DND-41 (cell line): Measurements from ENCODE around the gene INF2.
"Not testable (repeated sequence)": the region's sequence is repeated elsewhere in the genome, so short reads cannot be mapped to it uniquely, and the experiment has no call there.

ENCODE experiments used
- ATAC-seq: fragments of 200-7000 bp; cut with Tn5 transposase; 3 replicates; pipeline ENCODE4 v1.9.1; 2021; ENCODE audit warnings: low read depth; ENCODE audit not compliant: insufficient read depth
- DNase-seq: peaks from one replicate; pipeline ENCODE4 v3.0.0-alpha.2; 2020
- H2AFZ ChIP-seq: 2 replicates; pipeline ENCODE4 v1.6.0; 2012; ENCODE audit warnings: low read depth, low read length
- H3K27ac ChIP-seq: 2 replicates; pipeline ENCODE4 v1.5.1; 2012; ENCODE audit warnings: low read length, inconsistent platforms
- H3K27me3 ChIP-seq: fragments of 200-600 bp; sonication (generic); 2 replicates; pipeline ENCODE4 v1.6.0; 2012; ENCODE audit warnings: low read length, mild to moderate bottlenecking, inconsistent platforms; ENCODE audit not compliant: insufficient read depth, poor library complexity
- H3K36me3 ChIP-seq: 2 replicates; pipeline ENCODE4 v1.5.1; 2012; ENCODE audit warnings: low read length, inconsistent platforms; ENCODE audit not compliant: insufficient read depth
- H3K4me1 ChIP-seq: 2 replicates; pipeline ENCODE4 v1.5.1; 2012; ENCODE audit warnings: mild to moderate bottlenecking, low read length; ENCODE audit not compliant: insufficient read depth
- H3K4me2 ChIP-seq: 2 replicates; pipeline ENCODE4 v1.6.0; 2012; ENCODE audit warnings: mild to moderate bottlenecking, moderate library complexity, low read length, inconsistent platforms; ENCODE audit not compliant: insufficient read depth
- H3K4me3 ChIP-seq, 2 experiments: fragments of 200-600 bp in 1 of 2; shearing (Covaris generic) in 1 of 2; 2 replicates each; pipeline ENCODE4 v1.5.1; 2012 to 2016; ENCODE audit warnings: inconsistent platforms in 2 of 2, low read length in 2 of 2, mild to moderate bottlenecking in 2 of 2, low read depth in 1 of 2, moderate library complexity in 1 of 2
- H3K79me2 ChIP-seq: 2 replicates; pipeline ENCODE4 v1.6.0; 2012; ENCODE audit warnings: low read length, inconsistent platforms; ENCODE audit not compliant: insufficient read depth
- H3K9ac ChIP-seq: 2 replicates; pipeline ENCODE4 v1.6.0; 2012; ENCODE audit warnings: low read depth, mild to moderate bottlenecking, inconsistent platforms, low read length, moderate library complexity
- H3K9me3 ChIP-seq: 2 replicates; pipeline ENCODE4 v1.5.1; 2012; ENCODE audit warnings: low read length, moderate library complexity, mild to moderate bottlenecking, inconsistent platforms; ENCODE audit not compliant: insufficient read depth, severe bottlenecking
- H4K20me1 ChIP-seq: 2 replicates; pipeline ENCODE4 v1.6.0; 2012; ENCODE audit warnings: low read length; ENCODE audit not compliant: insufficient read depth
- CTCF ChIP-seq: IDR thresholded peaks from 2 replicates; pipeline ENCODE4 v1.5.1; 2012; ENCODE audit warnings: borderline replicate concordance, low read length, moderate library complexity, mild to moderate bottlenecking; ENCODE audit not compliant: poor library complexity, severe bottlenecking; ENCODE audit errors: extremely low read depth
- EZH2 ChIP-seq: IDR thresholded peaks from 3 replicates; pipeline ENCODE4 v1.6.1; 2012; ENCODE audit warnings: borderline replicate concordance, low read depth, mild to moderate bottlenecking, moderate library complexity, low read length, inconsistent platforms; ENCODE audit not compliant: severe bottlenecking

INF2 gene

GRCh38 chr14:104652386-104652785, 37.0 kb upstream of the INF2 start:
- DNase-seq (no peak), ATAC-seq (no peak)
- Histone ChIP-seq H3K27me3 (peaks cover 5% of the 10 kb centered on the region), H4K20me1 (no peaks in the 10 kb centered on the region), H3K9me3 (peaks cover 23% of the 10 kb centered on the region), H3K79me2 (no peaks in the 10 kb centered on the region), H3K9ac (no peak overlapping the region), H3K4me1 (peaks cover 8% of the 10 kb centered on the region), H3K27ac (no peak overlapping the region), H3K36me3 (no peaks in the 10 kb centered on the region), H2AFZ (no peak overlapping the region), H3K4me2 (no peak overlapping the region), H3K4me3 (no peak overlapping the region)
- no peak for TF ChIP-seq EZH2
- no peak for TF ChIP-seq CTCF

- H4K20me1 ChIP-seq, H3K4me3 ChIP-seq, H3K79me2 ChIP-seq, H3K4me1 ChIP-seq, H3K9ac ChIP-seq, DNase-seq, H3K27me3 ChIP-seq, H3K36me3 ChIP-seq, H3K4me2 ChIP-seq, H2AFZ ChIP-seq, H3K27ac ChIP-seq, ATAC-seq: not testable (repeated sequence)
- H3K9me3 ChIP-seq = peaks cover 23% of the 10 kb centered on the region
Observed at GRCh38 chr14:104653130-104653920, 36.1 kb upstream of the INF2 start.

- ATAC-seq = no peak
- H3K9ac ChIP-seq = no peak overlapping the region
- peaks cover 5% of the 10 kb centered on the region for H3K27me3 ChIP-seq
- peaks cover 8% of the 10 kb centered on the region for H3K4me1 ChIP-seq
- no peak overlapping the region for H3K4me2 ChIP-seq
- H3K4me3 ChIP-seq = no peak overlapping the region
- DNase-seq = no peak
- TF ChIP-seq CTCF (no peak), EZH2 (no peak)
- H2AFZ ChIP-seq = no peak overlapping the region
- H3K27ac ChIP-seq = no peak overlapping the region
- no peaks in the 10 kb centered on the region for H4K20me1 ChIP-seq
- H3K36me3 ChIP-seq = no peaks in the 10 kb centered on the region
- peaks cover 23% of the 10 kb centered on the region for H3K9me3 ChIP-seq
- H3K79me2 ChIP-seq = no peaks in the 10 kb centered on the region
Observed at GRCh38 chr14:104654119-104654518, 35.3 kb upstream of the INF2 start.

GRCh38 chr14:104655128-104655848, 34.1 kb upstream of the INF2 start:
- no peaks in the 10 kb centered on the region for H3K79me2 ChIP-seq
- DNase-seq (no peak), ATAC-seq (no peak)
- no peak overlapping the region for H3K4me2 ChIP-seq
- no peak overlapping the region for H3K9ac ChIP-seq
- no peak overlapping the region for H2AFZ ChIP-seq
- H3K4me1 ChIP-seq = peaks cover 3% of the 10 kb centered on the region
- H3K9me3 ChIP-seq = peaks cover 23% of the 10 kb centered on the region
- no peak overlapping the region for H3K4me3 ChIP-seq
- H3K27ac ChIP-seq = no peak overlapping the region
- no peaks in the 10 kb centered on the region for H3K36me3 ChIP-seq
- H4K20me1 ChIP-seq = no peaks in the 10 kb centered on the region
- TF ChIP-seq EZH2 (no peak), CTCF (no peak)
- no peaks in the 10 kb centered on the region for H3K27me3 ChIP-seq
